ENCODE measurements around the gene PARD6A. TPM values are rescaled to one million over a fixed set of nuclear protein-coding genes. Genes with fewer than 3 reads are reported as not detected.

Gene PARD6A
- total RNA-seq, 1 experiment from 2014 or later = 5.6 TPM

- H3K4me3 ChIP-seq (replicated peaks in 1 of 2; ENCODE audit: low read depth in 1 of 2, low read length in 2 of 2) = no peak overlapping the region
- H3K79me2 ChIP-seq (ENCODE audit: insufficient read depth, low read length) = no peaks in the 10 kb centered on the region
- DNase-seq (ENCODE audit: low read depth, low spot score) = no peak
- POLR2A ChIA-PET = no interaction called here
- H2AFZ ChIP-seq (ENCODE audit: low read depth, low read length, poor library complexity, severe bottlenecking) = no peak overlapping the region
- RAD21 ChIA-PET (ENCODE audit: low non-redundant PET in 1 of 2, low total read pairs in 2 of 2, uncharacterized antibody in 2 of 2, unreplicated experiment in 2 of 2) = no interaction called here
- H3K27ac ChIP-seq (ENCODE audit: low read depth, low read length) = no peak overlapping the region
- no peak for ATAC-seq
- H3K4me2 ChIP-seq (ENCODE audit: low read length) = no peak overlapping the region
- TF ChIP-seq TCF7L2 (IDR thresholded peaks at IDR 0.05; ENCODE audit: borderline replicate concordance, extremely low read depth, insufficient read depth, insufficient read length) (no peak), ATF3 (IDR thresholded peaks at IDR 0.05) (no peak), POLR2AphosphoS5 (IDR thresholded peaks at IDR 0.05; ENCODE audit: low read depth, low read length) (no peak), EGR1 (IDR thresholded peaks at IDR 0.05; ENCODE audit: low read depth) (no peak), CEBPB (IDR thresholded peaks at IDR 0.05; ENCODE audit: low read depth) (no peak), CTCF (IDR thresholded peaks at IDR 0.05 in 2 of 3, conservative IDR thresholded peaks at IDR 0.05 in 1 of 3; ENCODE audit: borderline replicate concordance in 1 of 3, insufficient read depth in 1 of 3, low read depth in 2 of 3, low read length in 2 of 3) (no peak), ELF1 (IDR thresholded peaks at IDR 0.05; ENCODE audit: borderline replicate concordance, low read depth) (no peak), YY1 (IDR thresholded peaks at IDR 0.05; ENCODE audit: extremely low read depth, insufficient replicate concordance, low read depth, low read length) (no peak), REST (IDR thresholded peaks at IDR 0.05; ENCODE audit: low read depth) (no peak), SP1 (IDR thresholded peaks at IDR 0.05; ENCODE audit: low read depth) (no peak), POLR2A (IDR thresholded peaks at IDR 0.05; ENCODE audit: borderline replicate concordance, extremely low read depth, insufficient read depth, insufficient read length) (no peak), CBX3 (IDR thresholded peaks at IDR 0.05; ENCODE audit: low read depth) (no peak), ZNF274 (IDR thresholded peaks at IDR 0.05; ENCODE audit: low read depth, low read length) (no peak), ZFX (IDR thresholded peaks at IDR 0.05) (no peak), ZBTB33 (IDR thresholded peaks at IDR 0.05; ENCODE audit: extremely low read depth, insufficient replicate concordance, low read length) (no peak), RAD21 (IDR thresholded peaks at IDR 0.05; ENCODE audit: low read depth) (no peak), MAX (IDR thresholded peaks at IDR 0.05) (no peak), JUND (IDR thresholded peaks at IDR 0.05) (no peak)
- no peaks in the 10 kb centered on the region for H3K9me3 ChIP-seq (ENCODE audit: control insufficient read depth in 1 of 2, insufficient read depth in 1 of 2, low read depth in 1 of 2, low read length in 2 of 2)
- no peaks in the 10 kb centered on the region for H3K4me1 ChIP-seq (ENCODE audit: control insufficient read depth in 1 of 2, insufficient read depth in 2 of 2, low read length in 2 of 2)
- peaks cover 0 to 7% of the 10 kb centered on the region in 2 experiments; a peak in 2 of 4 replicates for H3K36me3 ChIP-seq (ENCODE audit: control insufficient read depth in 1 of 2, insufficient read depth in 2 of 2, low read length in 2 of 2)
- H3K27me3 ChIP-seq (ENCODE audit: insufficient read depth, low read length) = no peaks in the 10 kb centered on the region
- no peak overlapping the region for H3K9ac ChIP-seq (ENCODE audit: low read length)
- no TSS peak for BruUV-seq (replicated peaks)
- CTCF ChIA-PET = interaction anchor here (2.0 kb wide), 1 partner anchor 157 kb away, joined by 5 read pairs; no protein-coding TSS in a partner anchor
- no peaks in the 10 kb centered on the region for H4K20me1 ChIP-seq (ENCODE audit: insufficient read depth)
- H3K9me2 ChIP-seq (ENCODE audit: insufficient read depth) = no peaks in the 10 kb centered on the region
- intact Hi-C loops (cut with micrococcal nuclease) = no loop called here
Observed at GRCh38 chr16:67678354-67679023, 17.7 kb downstream of the PARD6A start.

All from HCT116 (cell line).